Stimulated activated CD8-positive, alpha-beta memory T cell treated with anti-CD3 and anti-CD28 coated beads, Interleukin-15, amount 100 ng/mL, for 4 hours (primary cell): Measurements from ENCODE around the gene STRIT1.

Source experiments
- DNase-seq, 2 donors: peaks; one replicate each; pipeline ENCODE4 v3.0.0-alpha.2; 2020; ENCODE audit warnings: low read depth in 2 of 2

STRIT1 gene

GRCh38 chr3:155293516-155293915 lies at the start of gene STRIT1:
Gene STRIT1 (minus strand): TSS chr3:155293683.
- DNase-seq, result no peak

- no peak for DNase-seq
These were observed 48.9 kb upstream of the STRIT1 start for GRCh38 chr3:155342344-155342743.

- no peak for DNase-seq
These were observed 45.6 kb upstream of the STRIT1 start for GRCh38 chr3:155339052-155339451.

- no peak for DNase-seq
These were observed 42.4 kb upstream of the STRIT1 start for GRCh38 chr3:155335724-155336354.

- DNase-seq, result no peak
These were observed 41.6 kb upstream of the STRIT1 start for GRCh38 chr3:155334914-155335723.

GRCh38 chr3:155334215-155334913 lies 40.9 kb upstream of the STRIT1 start:
- no peak for DNase-seq

- DNase-seq, result no peak
These were observed 39.2 kb upstream of the STRIT1 start for GRCh38 chr3:155332716-155333115.

- no peak for DNase-seq
These were observed 37.6 kb upstream of the STRIT1 start for GRCh38 chr3:155331078-155331477.

- no peak for DNase-seq
These were observed 36.9 kb upstream of the STRIT1 start for GRCh38 chr3:155330370-155330769.

GRCh38 chr3:155329513-155330048 lies 36.1 kb upstream of the STRIT1 start:
- no peak for DNase-seq

GRCh38 chr3:155327871-155328270 lies 34.4 kb upstream of the STRIT1 start:
- DNase-seq, result no peak

GRCh38 chr3:155327430-155327829 lies 33.9 kb upstream of the STRIT1 start:
- no peak for DNase-seq

- no peak for DNase-seq
These were observed 33.4 kb upstream of the STRIT1 start for GRCh38 chr3:155326901-155327300.

- DNase-seq, result no peak
These were observed 32.8 kb upstream of the STRIT1 start for GRCh38 chr3:155326244-155326643.

GRCh38 chr3:155325263-155325835 lies 31.9 kb upstream of the STRIT1 start:
- no peak for DNase-seq

GRCh38 chr3:155323063-155323666 lies 29.7 kb upstream of the STRIT1 start:
- no peak for DNase-seq

GRCh38 chr3:155321418-155321817 lies 27.9 kb upstream of the STRIT1 start:
- no peak for DNase-seq

GRCh38 chr3:155320934-155321333 lies 27.5 kb upstream of the STRIT1 start:
- no peak for DNase-seq

GRCh38 chr3:155318740-155319139 lies 25.3 kb upstream of the STRIT1 start:
- no peak for DNase-seq

GRCh38 chr3:155317211-155317610 lies 23.7 kb upstream of the STRIT1 start:
- no peak for DNase-seq

- DNase-seq, result no peak
These were observed 22.9 kb upstream of the STRIT1 start for GRCh38 chr3:155316426-155316825.

GRCh38 chr3:155313916-155314315 lies 20.4 kb upstream of the STRIT1 start:
- no peak for DNase-seq
